GM18909 (cell line): ENCODE results near the gene NRG4.
"Not testable (repeated sequence)": the region's sequence is repeated elsewhere in the genome, so short reads cannot be mapped to it uniquely, and the experiment has no call there.

ENCODE experiments used
- ATAC-seq: cut with Tn5 transposase; IDR thresholded peaks from one replicate; pipeline ENCODE4 v1.9.1; 2021; ENCODE audit warnings: mild to moderate bottlenecking; ENCODE audit not compliant: unreplicated experiment, poor library complexity

NRG4 gene

DNA sequence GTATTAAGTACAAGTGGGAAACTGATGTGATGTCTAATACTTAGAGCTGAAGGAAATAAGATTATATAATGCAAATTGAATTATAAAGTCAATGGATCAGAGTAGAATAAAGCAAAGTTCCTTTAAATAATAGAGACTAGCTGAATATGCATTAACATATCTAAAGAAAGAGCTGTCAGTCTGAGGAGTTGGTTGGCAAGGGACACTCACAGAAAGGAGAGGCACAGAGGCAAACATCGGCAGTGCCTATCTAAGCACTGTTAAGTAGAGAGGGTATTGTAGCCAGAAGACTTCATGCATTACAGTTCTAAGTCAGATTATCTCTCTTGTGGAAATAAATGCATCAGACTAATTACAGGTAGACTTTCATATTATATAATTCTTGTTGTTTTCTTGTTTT lies 16.6 kb downstream of the NRG4 start:
- ATAC-seq, result no peak

DNA sequence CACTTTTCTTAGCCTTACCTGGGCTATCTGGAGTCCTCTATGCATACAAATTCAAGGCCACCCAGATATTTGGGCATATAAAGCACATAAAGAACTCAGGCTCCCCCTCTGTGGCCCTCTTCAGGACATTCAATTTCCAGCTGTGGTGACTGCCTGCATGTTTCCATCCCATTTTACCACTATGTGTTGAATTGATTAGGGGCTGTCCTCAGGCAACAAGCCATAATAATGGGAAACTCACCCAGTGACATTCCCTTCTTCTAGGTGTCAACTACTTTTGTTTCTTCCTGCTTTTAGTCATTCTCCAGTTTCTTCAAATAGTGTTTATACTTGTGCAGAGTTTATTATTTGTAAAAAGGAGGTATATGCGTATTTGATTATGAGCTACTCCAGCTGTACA lies 18.0 kb downstream of the NRG4 start:
- ATAC-seq, result no peak

DNA sequence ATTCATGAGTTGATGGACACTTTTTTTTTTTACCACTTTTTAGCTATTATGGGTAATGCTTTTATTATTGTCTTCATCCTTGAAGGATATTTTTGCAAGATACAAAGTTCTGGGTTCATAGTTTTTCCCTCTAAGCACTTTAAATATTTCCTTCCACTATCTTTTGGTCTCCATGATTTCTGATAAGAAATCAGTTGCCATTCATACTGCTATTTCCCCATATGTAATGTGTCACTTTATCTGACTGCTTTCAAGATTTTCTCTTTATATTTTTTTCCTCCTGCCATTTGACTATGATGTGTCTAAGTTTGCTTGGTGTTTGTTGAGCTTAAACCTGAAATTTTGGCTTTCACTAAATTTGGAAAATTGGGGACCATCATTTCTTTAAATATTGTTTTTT lies 19.3 kb downstream of the NRG4 start:
- ATAC-seq, result no peak

DNA sequence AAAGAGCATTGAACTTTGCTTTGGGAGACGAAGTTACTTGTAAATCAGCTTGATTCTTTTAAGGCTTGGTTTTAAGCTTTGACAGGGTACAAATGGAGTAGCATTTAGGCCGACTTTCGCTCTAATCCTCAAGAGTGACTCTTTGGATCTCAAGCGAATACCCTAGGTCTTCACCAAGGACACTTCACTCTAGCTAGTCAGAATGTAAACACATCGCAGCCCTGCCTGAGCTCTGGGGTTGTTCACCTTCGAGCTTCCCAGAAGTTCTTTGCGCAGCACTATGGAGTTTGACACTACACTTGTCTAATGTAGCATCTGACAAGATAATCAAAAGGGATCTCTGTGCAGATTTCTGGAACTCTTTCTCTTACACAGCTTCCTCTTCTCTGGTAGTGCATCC lies 22.3 kb downstream of the NRG4 start:
- ATAC-seq, result no peak

DNA sequence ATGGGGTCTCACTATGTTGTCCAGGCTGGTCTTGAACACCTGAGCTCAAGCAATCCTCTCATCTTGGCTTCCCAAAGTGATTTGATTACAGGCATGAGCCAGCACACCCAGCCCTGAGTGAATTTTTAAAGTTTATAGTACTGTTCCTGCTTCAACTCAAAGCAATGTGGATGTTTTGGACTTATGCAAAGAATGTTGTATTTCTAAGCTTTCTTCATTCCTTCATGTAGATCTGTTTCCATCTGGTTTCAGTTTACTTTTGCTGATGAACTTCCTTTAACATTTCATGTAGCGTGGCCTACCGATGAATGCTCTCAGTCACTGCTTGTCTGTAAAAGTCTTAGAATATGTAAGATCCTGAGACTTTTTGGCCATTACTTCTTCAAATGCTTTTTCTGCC lies 23.2 kb downstream of the NRG4 start:
- no peak for ATAC-seq

DNA sequence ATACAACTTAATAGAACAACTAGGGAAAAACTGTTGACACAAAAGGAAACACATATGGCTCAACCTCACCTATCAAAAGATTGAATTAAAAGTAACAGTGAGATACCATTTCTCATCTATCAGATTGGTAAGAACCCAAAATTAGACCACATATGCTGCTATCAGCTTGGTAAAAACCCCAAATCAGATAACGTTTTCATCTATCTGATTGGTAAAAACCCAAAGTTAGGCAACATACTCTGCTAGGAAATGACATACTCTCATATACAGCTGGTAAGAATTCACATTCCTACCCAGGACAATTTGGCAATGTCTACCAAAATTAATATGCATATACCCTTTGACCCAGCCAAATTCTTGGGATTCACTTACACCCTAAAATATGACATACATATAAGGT lies 26.3 kb downstream of the NRG4 start:
- ATAC-seq, result no peak

DNA sequence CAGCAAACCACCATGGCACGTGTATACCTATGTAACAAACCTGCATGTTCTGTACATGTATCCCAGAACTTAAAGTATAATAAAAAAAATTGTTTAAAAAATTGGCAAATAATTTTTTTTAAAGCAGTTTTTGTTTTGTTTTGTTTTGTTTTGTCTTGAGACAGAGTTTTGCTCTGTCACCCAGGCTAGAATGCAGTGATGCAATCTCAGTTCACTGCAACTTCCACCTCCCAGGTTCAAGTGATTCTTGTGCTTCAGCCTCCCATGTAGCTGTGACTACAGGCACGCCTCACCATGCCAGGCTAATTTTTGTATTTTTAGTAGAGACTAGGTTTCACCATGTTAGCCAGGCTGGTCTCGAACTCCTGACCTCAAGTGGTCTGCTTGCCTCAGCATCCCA lies 27.5 kb downstream of the NRG4 start:
- ATAC-seq, result not testable (repeated sequence)

DNA sequence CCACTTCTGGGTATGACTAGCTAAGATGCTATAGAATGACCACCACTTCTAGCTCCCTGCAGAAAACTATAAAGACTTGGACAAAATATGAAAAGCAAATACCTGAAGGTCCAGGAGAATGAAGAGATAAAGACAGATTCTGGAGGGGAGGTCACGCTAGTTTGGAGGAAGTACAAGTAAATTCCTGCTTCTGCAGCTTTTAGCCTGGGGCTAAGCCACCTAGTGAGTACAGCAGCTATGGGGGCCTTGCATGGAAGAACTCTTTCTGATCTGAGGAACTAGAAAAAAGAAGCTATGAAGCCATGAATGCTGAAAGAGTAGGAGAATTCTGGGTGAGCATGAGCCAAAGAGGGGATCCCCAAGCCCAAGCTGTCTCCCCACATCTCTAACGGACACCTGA lies 29.8 kb downstream of the NRG4 start:
- no peak for ATAC-seq

DNA sequence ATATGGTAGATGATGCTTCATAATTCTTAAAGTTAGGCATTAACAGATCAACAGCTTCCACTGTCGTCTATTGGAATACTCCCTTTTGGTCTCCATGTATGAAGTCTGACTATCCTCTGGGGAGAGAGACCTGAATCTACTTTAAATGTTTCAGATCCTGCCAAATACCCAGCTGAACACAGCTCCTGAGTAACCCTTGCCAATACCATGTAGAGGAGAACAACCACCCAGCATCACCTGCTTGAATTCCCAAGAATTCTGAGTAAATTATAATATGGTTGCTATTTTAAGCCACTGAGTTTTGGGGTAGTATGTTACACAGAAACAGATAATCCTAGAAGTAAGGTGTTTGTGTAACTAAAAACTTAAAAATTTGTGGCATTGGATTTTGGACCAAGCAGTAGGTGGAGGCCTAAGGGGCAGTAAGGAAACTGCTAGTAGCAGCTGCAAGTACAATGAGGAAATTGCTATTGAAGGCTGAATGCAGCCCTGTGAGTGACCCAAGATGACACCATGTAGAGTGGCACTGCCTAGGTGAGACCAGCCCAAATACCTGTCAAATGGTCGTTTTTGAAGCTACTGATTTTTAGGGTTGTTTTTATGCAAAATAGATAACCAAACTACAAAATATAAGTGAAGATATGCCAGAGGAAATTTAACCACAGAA lies 30.9 kb downstream of the NRG4 start:
- ATAC-seq, result no peak

DNA sequence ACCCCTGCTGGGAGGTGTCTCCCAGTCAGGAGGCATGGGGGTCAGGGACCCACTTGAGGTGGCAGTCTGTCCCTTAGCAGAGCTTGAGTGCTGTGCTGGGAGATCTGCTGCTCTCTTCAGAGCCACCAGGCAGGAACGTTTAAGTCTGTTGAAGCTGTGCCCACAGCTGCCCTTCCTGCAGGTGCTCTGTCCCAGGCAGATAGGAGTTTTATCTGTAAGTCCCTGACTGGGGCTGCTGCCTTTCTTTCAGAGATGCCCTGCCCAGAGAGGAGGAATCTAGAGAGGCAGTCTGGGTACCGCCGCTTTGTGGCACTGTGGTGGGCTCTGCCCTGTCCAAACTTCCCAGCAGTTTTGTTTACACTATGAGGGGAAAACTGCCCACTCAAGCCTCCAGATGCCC lies 35.5 kb downstream of the NRG4 start:
- not testable (repeated sequence) for ATAC-seq

DNA sequence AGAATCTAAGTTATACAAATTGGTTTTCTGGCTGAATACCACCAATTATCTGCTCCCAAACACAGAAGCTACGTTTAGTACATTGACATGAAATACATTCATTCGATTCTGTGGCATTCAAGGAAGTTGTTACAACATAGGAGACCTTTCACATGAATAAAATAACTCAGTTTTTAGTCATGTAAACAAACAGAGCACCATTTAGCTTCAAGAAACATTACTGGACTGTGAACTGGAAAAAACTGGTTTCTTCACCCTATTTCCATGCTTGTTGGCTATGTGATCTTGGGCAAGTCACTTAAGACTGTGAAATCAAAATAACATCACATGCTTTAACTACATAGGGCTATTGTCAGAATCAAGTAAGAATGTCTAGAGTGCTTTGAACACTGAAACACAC lies 46.2 kb downstream of the NRG4 start:
- no peak for ATAC-seq

DNA sequence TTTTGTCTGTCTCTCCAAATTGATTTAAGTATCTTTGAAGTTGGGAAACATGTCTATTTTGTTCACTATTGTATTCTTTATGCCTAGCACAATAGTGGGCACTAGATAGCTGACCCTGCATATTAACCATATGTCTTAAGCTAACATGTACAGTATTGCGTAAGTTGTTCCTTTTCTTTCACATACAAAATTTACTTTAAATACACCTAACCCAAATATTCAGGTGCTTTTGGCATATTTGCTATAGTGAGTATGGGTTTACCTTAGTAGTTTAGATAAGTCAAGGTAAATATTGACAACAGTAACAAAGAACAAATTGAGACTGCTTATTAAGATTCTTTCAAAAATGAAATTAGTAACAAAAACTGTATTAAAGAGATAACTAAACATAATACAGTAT lies 50.9 kb downstream of the NRG4 start:
- no peak for ATAC-seq

DNA sequence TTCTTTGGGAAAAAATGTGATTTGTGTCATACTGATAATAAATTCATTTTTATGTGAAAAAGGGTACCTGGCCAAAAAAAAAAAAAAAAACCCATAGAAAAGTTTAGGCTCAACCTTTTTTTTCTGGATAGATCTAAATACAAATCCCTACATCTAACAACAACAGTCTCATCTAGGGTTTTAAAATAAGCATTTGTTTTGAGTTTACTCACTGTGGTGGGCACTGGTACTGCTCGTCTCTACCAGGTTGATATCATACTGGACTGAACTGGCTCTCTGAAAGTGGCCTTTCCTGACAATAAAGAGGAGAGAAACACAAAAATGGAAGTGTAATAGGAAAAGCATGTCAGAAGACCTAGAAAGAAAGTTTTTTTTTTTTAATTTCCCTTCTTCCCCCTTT lies 56.5 kb downstream of the NRG4 start:
- ATAC-seq, result no peak

DNA sequence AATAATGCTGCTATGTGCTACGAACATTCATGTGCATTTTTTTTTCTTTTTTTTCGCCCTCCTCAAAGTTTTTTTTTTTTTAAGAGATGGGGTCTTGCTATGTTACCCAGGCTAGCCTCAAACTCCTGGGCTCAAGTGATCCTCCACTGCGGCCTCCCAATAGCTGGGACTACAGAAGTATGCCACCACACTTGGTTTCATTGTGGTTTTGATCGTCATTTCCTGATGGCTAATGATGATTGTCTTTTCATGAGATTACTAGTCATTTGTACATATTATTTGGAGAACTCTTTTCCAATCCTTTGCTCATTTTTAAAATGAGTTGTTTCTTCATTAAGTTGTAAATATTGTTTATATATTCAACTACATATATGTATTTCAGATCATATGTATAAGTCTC lies 59.7 kb downstream of the NRG4 start:
- no peak for ATAC-seq

DNA sequence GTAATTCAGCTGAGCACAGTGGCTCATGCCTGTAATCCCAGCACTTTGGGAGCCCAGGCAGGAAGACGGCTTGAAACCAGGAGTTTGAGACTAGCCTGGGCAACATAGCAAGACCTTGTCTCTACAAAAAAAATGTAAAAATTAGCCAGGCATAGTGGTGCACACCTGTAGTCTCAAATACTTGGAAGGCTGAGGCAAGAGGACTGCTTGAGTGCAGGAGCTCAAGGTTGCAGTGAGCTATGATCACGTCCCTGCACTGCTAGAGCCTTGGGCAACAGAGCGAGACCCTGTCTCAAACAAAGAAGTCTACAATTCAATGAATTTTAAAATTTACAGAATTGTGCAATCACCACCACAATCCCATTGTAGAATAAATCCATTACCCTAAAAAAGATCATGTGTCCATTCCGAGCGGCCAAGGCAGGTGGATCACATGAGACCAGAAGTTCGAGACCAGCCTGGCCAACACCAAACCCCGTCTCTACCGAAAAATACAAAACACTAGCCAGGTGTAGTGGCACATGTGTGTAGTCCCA lies 63.4 kb downstream of the NRG4 start:
- no peak for ATAC-seq

DNA sequence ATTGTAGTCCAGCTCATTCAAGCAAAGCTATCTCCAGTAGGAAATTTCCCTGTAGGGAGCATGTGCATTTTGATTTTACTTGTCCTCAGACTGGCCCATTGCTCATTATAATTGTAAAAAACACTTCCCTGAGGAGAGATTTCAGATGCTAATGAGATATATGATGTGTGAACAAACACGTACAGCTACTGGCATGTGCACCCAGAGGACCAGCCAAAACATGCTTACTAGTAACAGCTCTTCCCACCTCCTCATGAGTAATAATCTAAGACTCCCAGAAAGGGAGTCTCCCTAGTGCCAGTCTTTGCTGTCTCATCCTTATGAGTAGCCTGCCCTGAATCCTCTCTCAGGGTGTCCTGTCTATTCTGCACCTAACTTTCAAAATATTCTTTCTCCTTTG lies 65.1 kb downstream of the NRG4 start:
- ATAC-seq, result no peak

DNA sequence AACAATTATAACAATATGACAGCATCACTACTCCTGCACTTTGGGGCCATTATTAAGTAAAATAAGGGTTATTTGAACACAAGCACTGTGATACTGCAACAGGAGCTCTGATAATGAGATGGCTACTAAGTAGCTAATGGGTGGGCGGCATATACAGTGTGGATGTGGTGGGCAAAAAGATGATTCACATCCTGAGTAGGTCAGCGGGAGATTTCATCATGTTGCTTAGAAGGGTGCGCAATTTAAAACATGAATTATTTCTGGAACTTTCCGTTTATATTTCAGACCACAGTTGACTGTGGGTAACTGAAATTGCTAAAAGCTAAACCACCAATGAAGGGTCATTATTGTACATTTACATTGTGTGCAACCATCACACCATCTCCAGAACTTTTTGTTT lies 66.3 kb downstream of the NRG4 start:
- ATAC-seq, result no peak

DNA sequence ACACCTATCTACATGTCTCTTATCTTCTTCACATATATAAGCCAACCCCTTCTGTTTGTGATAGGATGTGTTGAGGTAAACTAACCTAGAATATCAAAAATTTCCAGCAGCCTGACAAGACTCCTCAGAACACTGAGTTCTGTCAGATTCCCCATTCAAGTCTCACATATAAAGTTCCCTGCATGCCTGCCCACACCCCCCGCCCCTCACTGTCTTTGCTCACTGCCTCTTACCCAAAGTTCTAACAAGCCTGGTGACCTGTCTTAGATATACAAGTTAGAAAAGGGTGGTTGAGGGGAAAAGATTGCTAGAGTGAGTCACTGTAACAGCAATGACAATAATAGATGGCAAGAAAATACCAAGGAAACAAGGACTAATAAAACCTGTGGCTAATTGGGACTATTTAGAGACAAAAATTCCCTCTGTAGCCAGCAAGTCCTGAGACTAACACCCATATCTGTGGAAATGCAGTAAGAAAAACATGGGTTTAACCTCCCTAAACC lies 68.5 kb downstream of the NRG4 start:
- ATAC-seq, result no peak

DNA sequence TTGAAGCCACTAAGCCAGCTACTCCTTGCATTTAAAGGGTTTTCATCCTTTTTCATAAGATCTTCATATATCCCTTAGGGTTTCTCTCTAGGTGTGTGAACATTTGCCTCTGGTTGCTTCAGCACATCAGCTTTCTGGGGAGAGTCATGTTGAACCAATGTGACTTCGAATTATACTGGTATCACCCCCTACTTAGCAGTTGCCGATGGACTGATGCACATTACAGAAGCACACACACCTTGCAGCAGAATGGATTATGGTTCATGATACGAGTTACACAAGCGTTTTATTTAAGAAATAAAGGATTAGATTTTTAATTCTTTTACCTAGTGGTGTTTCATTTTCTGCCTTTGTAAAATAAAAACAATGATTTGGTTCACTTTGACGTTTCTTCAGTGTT lies 69.0 kb downstream of the NRG4 start:
- no peak for ATAC-seq

DNA sequence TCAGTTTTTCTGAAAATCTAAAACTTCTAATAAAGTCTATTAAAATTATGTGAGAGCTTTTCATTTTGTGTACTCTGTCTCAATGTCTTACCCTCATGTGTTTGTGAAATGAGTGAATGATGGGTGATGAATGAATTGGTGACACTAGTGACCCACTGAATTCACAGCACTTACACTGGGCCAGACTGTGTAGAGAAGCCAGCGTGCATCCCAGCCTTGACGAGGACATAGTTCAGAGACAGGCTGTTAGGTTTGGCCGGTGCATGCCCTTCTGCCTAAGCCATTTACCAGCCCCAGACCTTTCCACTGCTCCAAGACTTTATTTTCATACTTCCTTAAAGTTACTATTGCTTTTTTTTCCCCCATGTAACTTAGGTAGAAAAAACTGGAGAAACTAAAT lies 69.8 kb downstream of the NRG4 start:
- no peak for ATAC-seq

DNA sequence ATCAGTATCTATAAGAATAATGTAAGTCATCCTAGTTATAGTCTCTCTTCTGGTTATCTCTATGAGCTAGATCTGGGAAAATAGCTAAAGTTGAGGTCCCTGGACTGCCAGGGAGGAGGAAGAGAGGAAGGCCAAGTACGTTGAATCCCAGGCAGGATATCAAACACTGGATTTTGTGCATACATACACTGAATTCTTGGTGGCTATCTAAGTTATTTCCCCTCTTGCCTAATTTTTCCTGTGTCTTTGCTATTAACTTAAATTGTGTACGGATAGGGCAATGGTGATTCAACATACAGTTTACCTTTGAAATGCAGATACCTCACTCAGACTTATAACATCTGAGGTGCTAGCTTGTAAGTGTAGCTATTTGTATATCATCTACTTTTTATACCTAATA lies 81.4 kb downstream of the NRG4 start:
- ATAC-seq, result no peak

DNA sequence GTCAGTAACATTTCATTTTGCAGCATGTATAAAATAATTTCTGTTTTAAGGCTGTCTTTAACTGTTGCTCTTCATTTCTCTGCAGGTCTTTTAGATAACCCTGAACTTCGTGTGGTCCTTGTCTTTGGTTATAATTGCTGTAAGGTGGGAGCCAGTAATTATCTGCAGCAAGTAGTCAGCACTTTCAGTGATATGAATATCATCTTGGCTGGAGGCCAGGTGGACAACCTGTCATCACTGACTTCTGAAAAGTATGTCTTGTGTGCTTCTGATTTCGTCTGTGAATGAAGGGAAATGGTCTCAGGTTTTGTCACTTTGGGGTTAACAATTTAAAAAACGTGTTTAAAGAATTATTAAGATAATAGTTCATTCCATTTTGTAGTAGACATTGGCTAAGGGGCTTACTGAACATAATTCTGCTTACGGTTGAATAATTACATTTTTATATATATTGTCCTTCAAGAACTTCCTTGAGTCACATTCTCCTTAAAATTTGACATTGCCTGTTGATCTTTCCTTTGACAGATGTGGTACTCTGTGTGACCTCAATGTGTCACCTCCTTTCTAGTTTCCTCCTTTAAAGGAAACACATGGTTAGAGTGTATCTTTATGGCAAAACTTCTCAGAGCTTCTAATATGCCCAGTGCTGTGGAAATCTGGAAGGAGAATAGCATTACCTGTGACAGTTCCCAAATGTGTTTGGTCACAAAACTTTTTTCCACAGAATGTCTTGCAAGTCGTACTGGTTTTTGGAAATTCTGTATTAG lies 82.2 kb downstream of the NRG4 start:
- ATAC-seq, result no peak
